Stimulated activated CD4-positive, alpha-beta T cell treated with anti-CD3 and anti-CD28 coated beads, Interleukin-15, amount 100 ng/mL, for 1 hour (primary cell): Measurements from ENCODE around the gene SMNDC1.
"Not testable (repeated sequence)": the region's sequence is repeated elsewhere in the genome, so short reads cannot be mapped to it uniquely, and the experiment has no call there.

Experiments used
- DNase-seq, 2 donors: peaks; one replicate each; pipeline ENCODE4 v3.0.0-alpha.2; 2020; ENCODE audit warnings: low read depth in 1 of 2, low spot score in 1 of 2

Gene SMNDC1

GRCh38 chr10:110252151-110252550 lies 52.6 kb downstream of the SMNDC1 start:
- DNase-seq, result no peak

- not testable (repeated sequence) for DNase-seq
These were observed 53.3 kb downstream of the SMNDC1 start for GRCh38 chr10:110251392-110251791.

GRCh38 chr10:110249489-110249888 lies 55.2 kb downstream of the SMNDC1 start:
- not testable (repeated sequence) for DNase-seq

GRCh38 chr10:110247833-110248232 lies 56.9 kb downstream of the SMNDC1 start:
- not testable (repeated sequence) for DNase-seq

- DNase-seq, result no peak
These were observed 60.2 kb downstream of the SMNDC1 start for GRCh38 chr10:110244550-110244949.

- DNase-seq, result no peak
These were observed 62.2 kb downstream of the SMNDC1 start for GRCh38 chr10:110242511-110242910.

GRCh38 chr10:110241841-110242240 lies 62.9 kb downstream of the SMNDC1 start:
- no peak for DNase-seq

- DNase-seq, result no peak
These were observed 63.3 kb downstream of the SMNDC1 start for GRCh38 chr10:110241407-110241806.
